Osteoblast (primary cell): ENCODE measurements around the gene ECT2L. TPM values are rescaled to one million over a fixed set of nuclear protein-coding genes. Genes with fewer than 3 reads are reported as not detected.

Experiments used
- DNase-seq: peaks from one replicate; pipeline ENCODE4 v3.0.0; 2011; ENCODE audit warnings: low spot score, mixed read lengths; ENCODE audit not compliant: insufficient read length; ENCODE audit errors: missing footprints
- H2AFZ ChIP-seq: 2 replicates; pipeline ENCODE4 v1.6.0; 2011; ENCODE audit warnings: mild to moderate bottlenecking, low read length
- H3K27ac ChIP-seq: 2 replicates; pipeline ENCODE4 v1.5.1; 2011; ENCODE audit warnings: mild to moderate bottlenecking, low read depth, low read length, moderate library complexity
- H3K27me3 ChIP-seq: 2 replicates; pipeline ENCODE4 v1.6.0; 2012; ENCODE audit warnings: mild to moderate bottlenecking, control low read depth, inconsistent platforms, low read length, moderate library complexity; ENCODE audit not compliant: insufficient read depth
- H3K36me3 ChIP-seq: 2 replicates; pipeline ENCODE4 v1.5.1; 2011; ENCODE audit warnings: mild to moderate bottlenecking, low read length, control low read depth, moderate library complexity; ENCODE audit not compliant: insufficient read depth
- H3K4me1 ChIP-seq: 2 replicates; pipeline ENCODE4 v1.5.1; 2011; ENCODE audit warnings: mild to moderate bottlenecking, low read length, control low read depth, moderate library complexity; ENCODE audit not compliant: insufficient read depth
- H3K4me2 ChIP-seq: 2 replicates; pipeline ENCODE4 v1.6.0; 2011; ENCODE audit warnings: mild to moderate bottlenecking, low read length; ENCODE audit not compliant: insufficient read depth
- H3K4me3 ChIP-seq: fragments of 200-600 bp; sonication (generic); 3 replicates; pipeline ENCODE4 v1.5.1; 2012; ENCODE audit warnings: mild to moderate bottlenecking, low read length, inconsistent platforms; ENCODE audit not compliant: insufficient read depth
- H3K79me2 ChIP-seq: 2 replicates; pipeline ENCODE4 v1.6.0; 2012; ENCODE audit warnings: mild to moderate bottlenecking, low read length, control low read depth, inconsistent platforms; ENCODE audit not compliant: insufficient read depth
- H3K9me3 ChIP-seq: 2 replicates; pipeline ENCODE4 v1.5.1; 2011; ENCODE audit warnings: low read depth, low read length, control low read depth
- H4K20me1 ChIP-seq: 2 replicates; pipeline ENCODE4 v1.6.0; 2012; ENCODE audit warnings: mild to moderate bottlenecking, low read length, control low read depth; ENCODE audit not compliant: insufficient read depth
- total RNA-seq: library from RNA; depleted of rRNA; stranded (reverse); fragments of >200 nt; gene quantifications from 2 replicates; pipeline ENCODE4 v1.2.3, GENCODE V29; 2012
- TF ChIP-seq, protein P1 (sequence below): IDR thresholded peaks from 2 replicates; pipeline ENCODE4 v1.5.1; 2011; ENCODE audit warnings: mild to moderate bottlenecking, low read depth, low read length, moderate library complexity; ENCODE audit errors: extremely low read depth

ECT2L gene
- total RNA-seq, 1 donor = under 0.01 TPM

DNA sequence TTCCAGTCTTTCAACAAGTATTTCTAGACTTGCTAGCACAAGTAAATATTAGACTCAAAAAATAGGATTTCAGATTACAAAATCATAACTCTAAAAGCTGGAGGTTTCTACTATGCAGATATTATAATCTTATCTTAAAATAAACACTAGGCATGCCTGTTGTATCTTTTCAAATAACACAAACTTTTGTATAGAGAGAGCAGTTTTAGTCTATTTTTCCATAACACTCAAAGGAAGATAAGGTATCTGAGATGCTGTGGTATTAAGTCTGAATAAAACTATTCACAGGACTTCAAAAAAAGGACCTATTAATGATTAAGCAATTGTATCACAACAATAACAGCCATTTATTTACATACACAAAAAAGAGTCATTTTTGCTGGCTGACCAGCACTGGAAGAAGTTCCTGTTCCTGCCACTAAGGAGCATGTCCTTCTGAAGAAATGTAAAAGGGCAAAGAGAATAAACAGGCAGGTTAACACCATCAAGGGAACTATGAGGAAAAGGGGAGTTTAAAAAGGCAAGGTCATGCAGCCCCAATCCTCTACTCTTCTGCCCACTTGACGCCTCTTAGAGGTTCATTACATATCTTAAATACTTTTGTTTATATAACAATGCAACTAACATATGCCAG lies 152.8 kb downstream of the ECT2L start:
- DNase-seq = no peak
- TF ChIP-seq, protein P1, sequence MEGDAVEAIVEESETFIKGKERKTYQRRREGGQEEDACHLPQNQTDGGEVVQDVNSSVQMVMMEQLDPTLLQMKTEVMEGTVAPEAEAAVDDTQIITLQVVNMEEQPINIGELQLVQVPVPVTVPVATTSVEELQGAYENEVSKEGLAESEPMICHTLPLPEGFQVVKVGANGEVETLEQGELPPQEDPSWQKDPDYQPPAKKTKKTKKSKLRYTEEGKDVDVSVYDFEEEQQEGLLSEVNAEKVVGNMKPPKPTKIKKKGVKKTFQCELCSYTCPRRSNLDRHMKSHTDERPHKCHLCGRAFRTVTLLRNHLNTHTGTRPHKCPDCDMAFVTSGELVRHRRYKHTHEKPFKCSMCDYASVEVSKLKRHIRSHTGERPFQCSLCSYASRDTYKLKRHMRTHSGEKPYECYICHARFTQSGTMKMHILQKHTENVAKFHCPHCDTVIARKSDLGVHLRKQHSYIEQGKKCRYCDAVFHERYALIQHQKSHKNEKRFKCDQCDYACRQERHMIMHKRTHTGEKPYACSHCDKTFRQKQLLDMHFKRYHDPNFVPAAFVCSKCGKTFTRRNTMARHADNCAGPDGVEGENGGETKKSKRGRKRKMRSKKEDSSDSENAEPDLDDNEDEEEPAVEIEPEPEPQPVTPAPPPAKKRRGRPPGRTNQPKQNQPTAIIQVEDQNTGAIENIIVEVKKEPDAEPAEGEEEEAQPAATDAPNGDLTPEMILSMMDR = no peak
- H3K27me3 ChIP-seq = no peaks in the 10 kb centered on the region
- no peak overlapping the region for H2AFZ ChIP-seq
- H4K20me1 ChIP-seq = no peaks in the 10 kb centered on the region
- no peaks in the 10 kb centered on the region for H3K9me3 ChIP-seq
- H3K27ac ChIP-seq = no peak overlapping the region
- peaks cover 18% of the 10 kb centered on the region for H3K36me3 ChIP-seq
- peaks cover 69% of the 10 kb centered on the region for H3K79me2 ChIP-seq
- peaks cover 11% of the 10 kb centered on the region for H3K4me1 ChIP-seq
- H3K4me3 ChIP-seq = no peak overlapping the region
- no peak overlapping the region for H3K4me2 ChIP-seq

DNA sequence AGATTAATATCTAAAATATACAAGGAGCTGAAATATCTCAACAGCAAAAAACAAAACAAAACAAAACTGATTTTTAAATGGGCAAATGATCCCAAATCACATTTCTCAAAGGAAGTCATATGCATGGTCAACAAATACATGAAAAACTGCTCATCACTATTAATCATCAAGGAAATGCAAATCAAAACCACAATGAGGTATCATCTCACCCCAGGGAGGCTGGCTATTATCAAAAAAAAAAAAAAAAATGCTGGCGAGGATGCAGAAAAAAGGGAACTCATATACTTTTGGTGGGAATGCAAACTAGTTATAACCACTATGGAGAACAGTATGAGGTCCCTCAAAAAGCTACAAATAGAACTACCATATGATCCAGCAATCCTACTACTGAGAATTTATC lies 157.6 kb downstream of the ECT2L start:
- H3K27ac ChIP-seq = peak overlapping the region; percentile 31
- no peaks in the 10 kb centered on the region for H3K27me3 ChIP-seq
- H2AFZ ChIP-seq = no peak overlapping the region
- H3K4me1 ChIP-seq = peaks cover 18% of the 10 kb centered on the region
- TF ChIP-seq, protein P1 = no peak
- DNase-seq = no peak
- H3K79me2 ChIP-seq = peaks cover 87% of the 10 kb centered on the region
- no peak overlapping the region for H3K4me3 ChIP-seq
- no peaks in the 10 kb centered on the region for H3K9me3 ChIP-seq
- H4K20me1 ChIP-seq = no peaks in the 10 kb centered on the region
- no peaks in the 10 kb centered on the region for H3K36me3 ChIP-seq
- no peak overlapping the region for H3K4me2 ChIP-seq

Other genes with a start within 250 kb of the ECT2L start
- gene CCDC28A, start 22.3 kb upstream of the ECT2L start, total RNA-seq = 11.2 and 15.3 TPM in 2 replicates
- 42.4 and 43.1 TPM in 2 replicates for gene REPS1, start 192.2 kb downstream of the ECT2L start, total RNA-seq
- 42.3 and 43.0 TPM in 2 replicates for gene ABRACL, start 232.7 kb downstream of the ECT2L start, total RNA-seq